HG03558 (cell line): Measurements from ENCODE around the gene HBEGF.

ENCODE experiments used
- ATAC-seq: cut with Tn5 transposase; IDR thresholded peaks from one replicate; pipeline ENCODE4 v1.9.1; 2021; ENCODE audit warnings: moderate number of reproducible peaks; ENCODE audit not compliant: unreplicated experiment; ENCODE audit errors: extremely low read depth

HBEGF gene

DNA sequence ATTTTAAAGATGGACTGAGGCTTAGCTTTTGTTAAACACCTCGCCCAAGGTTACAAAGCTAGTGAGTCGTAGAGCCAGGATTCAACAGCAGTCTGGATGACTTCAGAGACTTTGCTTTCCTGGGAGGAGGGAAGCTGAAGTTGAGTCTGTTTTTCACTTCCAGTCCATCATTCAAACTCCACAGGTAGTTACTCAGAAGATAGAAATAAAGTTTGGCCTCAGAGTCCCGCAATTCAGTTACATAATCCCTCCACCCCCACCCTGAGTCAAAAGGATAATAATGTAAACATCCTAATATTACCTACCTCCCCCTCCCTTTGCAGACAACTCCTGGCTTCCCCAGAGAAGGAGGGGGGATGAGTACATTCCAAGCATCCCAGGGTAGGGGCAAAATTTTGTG lies 8.1 kb downstream of the HBEGF start:
- ATAC-seq, result no peak

GRCh38 chr5:140337880-140338279 lies 8.5 kb downstream of the HBEGF start:
- no peak for ATAC-seq

- ATAC-seq, result no peak
These were observed 10.0 kb downstream of the HBEGF start for GRCh38 chr5:140336388-140336787.

GRCh38 chr5:140331638-140332037 lies 14.8 kb downstream of the HBEGF start:
- no peak for ATAC-seq

- ATAC-seq, result no peak
These were observed 16.5 kb downstream of the HBEGF start for GRCh38 chr5:140329739-140330481.

DNA sequence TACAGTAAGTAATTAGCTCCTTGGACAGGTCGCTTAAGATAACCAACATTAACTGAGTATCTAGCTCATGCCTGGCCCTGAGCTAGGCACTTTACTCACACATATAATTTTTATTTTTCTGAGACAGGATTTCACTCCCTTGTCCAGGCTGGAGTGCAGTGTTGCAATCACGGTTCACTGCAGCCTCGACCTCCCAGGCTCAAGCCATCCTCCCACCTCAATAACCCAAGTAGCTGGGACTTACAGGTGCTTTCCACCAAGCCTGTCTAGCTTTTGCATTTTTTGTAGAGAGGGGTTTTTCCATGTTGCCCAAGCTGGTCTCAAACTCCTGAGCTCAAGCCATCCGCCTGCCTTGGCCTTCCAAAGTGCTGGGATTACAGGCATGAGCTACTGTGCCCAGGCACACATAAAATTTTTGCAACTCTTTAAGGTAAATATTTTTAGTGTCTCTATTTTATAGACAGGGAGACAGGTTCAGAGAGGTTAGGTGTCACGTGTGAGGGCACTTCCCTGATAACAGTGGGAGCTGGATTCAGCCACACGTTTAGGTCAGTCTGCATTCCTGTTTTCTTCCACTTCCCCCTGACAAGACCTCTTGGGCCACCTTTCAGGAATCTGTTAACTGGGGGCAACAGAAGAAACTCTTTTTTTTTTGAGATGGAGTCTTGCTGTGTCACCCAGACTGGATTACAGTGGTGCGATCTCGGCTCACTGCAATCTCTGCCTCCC lies 18.2 kb downstream of the HBEGF start:
- no peak for ATAC-seq

GRCh38 chr5:140327589-140327988 lies 18.8 kb downstream of the HBEGF start:
- no peak for ATAC-seq

GRCh38 chr5:140325486-140325885 lies 20.9 kb downstream of the HBEGF start:
- no peak for ATAC-seq

DNA sequence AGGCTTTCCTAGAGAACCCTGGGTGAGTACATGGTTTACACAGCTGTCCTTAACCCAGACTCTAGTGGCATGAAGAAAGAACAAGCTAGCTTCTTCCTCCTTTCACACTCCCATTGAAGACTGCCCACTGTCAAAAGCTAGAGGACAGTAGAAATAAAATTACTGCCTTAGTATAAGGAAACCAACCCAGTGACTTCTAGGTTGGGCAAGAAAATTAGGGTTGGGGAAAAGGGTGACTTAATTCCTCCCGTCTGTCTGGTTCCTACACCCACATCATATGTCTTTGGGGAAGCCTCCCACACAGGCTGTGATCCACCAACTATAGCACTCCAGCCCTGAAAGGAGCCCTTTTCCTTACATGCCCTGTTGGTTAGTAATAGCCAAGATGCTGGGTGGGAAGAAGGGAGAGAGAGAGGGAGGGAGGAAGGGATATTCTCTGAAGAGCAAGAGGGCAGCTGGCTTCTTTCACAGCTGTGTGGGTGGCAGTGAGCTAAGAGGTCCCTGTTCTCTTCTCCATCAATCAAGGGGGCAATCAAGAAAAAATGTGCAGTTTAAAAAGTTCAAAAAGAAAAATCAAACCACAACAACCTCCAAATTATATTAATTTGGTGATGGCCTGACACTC lies 21.7 kb downstream of the HBEGF start:
- ATAC-seq, result no peak

GRCh38 chr5:140324041-140324600 lies 22.3 kb downstream of the HBEGF start:
- ATAC-seq, result no peak

GRCh38 chr5:140322751-140323731 lies 23.4 kb downstream of the HBEGF start:
- no peak for ATAC-seq

- ATAC-seq, result no peak
These were observed 24.6 kb downstream of the HBEGF start for GRCh38 chr5:140321796-140322195.

DNA sequence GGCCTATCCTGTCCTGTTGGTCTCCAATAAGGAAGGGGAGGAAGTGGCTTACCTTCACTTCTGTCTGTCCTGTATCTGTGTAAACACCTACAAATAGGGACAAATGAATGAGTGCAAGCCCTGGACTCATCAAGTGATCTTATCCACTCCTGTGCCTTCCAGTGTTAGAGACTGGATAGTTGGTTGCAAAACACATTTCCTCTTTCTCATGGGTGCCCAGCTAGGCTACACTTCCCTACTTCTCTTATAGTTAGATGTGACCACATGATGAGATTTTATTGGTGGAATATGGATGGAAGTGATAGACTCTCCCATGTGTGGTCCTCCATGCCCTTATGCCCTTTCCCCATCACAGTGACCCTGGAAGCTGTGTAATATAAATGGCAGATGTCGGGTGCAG lies 26.6 kb downstream of the HBEGF start:
- no peak for ATAC-seq

DNA sequence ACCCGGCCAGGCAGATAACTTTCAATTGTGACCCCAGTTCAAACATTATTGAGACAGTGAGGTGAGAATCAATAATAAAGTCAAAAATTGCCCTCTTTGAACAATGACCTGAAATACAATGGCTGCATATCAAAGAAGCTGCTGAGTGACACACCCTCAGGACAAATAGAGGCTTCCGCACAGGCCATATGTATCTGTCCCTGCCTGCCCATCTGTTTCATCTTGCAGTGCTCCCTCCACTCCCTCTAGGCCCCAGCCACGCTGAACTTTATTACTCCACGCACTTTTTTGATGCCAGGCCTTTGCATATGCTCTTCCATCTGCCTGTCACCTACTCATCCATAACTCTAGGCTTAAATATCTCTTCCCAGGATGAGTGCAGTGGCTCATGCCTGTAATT lies 27.6 kb downstream of the HBEGF start:
- no peak for ATAC-seq

DNA sequence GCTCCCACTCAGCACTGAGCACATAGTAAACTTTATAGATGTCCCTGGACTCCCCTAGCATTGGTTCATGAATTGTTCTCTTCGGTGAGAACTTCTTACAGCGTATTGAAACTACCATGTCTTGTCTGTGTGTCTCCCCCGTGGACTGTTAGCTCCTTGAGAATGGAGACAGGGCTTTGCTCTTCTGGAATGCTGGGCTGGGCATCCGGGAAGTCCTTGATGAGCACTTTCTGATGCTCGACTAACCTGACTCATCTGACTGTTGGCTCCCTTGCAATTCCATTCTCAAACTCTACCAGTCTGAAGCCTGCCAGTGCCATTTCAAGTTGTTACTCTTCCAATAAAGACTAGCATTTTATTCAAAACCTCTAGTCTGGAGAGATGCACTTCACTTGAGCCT lies 28.5 kb downstream of the HBEGF start:
- ATAC-seq, result no peak

DNA sequence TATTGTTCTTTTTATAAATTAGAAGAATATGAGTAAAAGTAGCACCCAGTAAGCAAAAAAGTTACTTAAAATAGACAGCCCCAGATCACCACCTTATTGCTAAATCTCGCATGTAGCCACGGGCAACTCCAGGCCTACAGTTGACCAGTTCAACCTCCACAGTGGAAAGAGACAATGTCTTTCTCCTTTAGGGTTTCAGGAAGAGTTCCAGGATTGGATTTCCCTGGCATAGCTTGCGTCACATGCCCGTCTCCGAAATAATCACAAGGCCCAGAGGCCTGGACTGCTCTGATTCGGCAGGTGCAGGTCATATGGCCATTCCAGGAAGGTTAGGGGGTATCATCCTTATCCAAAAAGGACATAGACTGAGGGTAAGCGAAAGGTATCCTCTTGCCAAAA lies 33.6 kb downstream of the HBEGF start:
- ATAC-seq, result no peak

DNA sequence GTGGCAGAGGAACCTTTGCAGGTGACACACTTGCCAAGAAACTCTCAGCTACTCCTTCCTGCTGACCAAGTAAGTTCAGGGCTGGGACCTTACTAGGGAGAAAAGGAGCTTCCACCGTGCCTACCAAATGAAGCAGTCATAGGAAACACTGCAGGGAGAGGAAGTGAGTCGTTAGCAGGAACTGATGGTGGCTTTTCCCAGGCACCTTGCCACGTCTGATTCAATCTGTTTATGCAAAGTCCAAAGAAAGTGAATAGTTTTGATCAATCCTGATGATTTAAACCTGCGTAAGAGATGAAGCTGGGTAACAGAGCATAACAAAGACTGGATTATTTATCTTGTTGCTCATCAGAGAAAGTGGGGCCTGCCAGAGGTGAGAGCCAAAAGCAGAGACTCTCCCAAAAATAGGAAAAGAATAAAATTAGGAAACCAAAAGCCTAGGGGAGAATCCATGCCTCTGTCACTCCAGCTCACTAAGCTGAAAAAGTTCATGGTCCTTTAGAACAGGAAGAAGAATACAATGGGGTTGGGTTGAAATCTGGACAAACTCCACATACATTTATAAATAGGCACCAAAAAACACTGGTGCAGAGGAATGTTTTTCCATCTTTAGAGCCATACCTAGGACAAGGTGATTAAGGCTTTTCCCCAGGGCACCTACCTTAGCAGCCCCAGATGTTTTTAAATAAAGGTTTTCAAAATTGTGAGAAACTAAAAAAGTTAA lies 34.2 kb downstream of the HBEGF start:
- no peak for ATAC-seq

DNA sequence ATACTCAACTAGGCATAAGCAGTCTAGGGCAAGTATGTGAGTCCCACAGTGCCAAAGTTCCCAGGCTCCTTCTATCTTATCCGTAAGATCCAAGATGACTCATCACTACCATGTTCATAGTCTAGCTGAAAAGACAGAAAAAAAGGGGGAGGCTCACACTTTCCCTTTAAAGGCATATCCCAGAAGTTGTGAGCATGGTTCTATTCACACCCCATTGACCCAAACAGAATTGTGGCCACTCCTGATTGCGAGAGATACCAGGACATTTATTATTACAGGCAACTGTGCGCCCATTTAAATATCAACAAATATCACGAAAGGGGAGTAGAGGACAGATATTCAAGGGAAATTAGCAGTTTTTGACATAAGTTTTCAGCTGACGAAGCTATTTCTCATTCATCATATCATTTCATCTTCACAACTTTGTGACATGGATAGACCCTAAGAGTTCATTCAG lies 35.4 kb downstream of the HBEGF start:
- no peak for ATAC-seq

DNA sequence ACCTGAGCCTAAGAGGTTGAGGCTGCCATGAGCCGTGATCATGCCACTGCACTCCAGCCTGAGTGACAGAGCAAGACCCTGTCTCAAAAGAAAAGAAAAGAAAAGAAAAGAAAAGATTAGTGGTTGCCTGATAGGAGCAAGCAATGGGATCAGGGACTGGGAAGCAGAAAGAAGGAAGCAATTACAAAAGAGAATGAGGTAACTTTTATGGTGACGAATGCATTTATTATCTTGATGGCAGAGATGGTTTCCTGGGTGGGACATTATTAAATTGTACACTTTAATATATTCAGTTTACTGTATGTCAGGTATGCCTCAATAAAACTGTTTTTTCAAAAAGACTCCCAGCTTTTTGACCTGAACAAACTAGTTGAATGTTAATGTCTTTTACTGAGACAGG lies 36.0 kb downstream of the HBEGF start:
- no peak for ATAC-seq
